Liver (tissue), 9 donors: ENCODE measurements around the gene HTR3D. TPM values are rescaled to one million over a fixed set of nuclear protein-coding genes. Genes with fewer than 3 reads are reported as not detected.

ENCODE experiments used
- DNase-seq: peaks from one replicate; pipeline ENCODE4 v3.0.0-alpha.2; 2017; ENCODE audit warnings: low spot score
- H3K27ac ChIP-seq, 2 donors: one replicate each; pipeline ENCODE4 v1.7.0; 2013; ENCODE audit warnings: inconsistent platforms in 2 of 2, low read length in 2 of 2, control low read depth in 1 of 2, low read depth in 1 of 2, mild to moderate bottlenecking in 1 of 2
- H3K27me3 ChIP-seq, 4 donors: one replicate each; pipeline versions ENCODE4 v1.6.1 to v1.7.0; 2013; ENCODE audit warnings: low read length in 3 of 4, inconsistent platforms in 1 of 4, mild to moderate bottlenecking in 1 of 4, moderate library complexity in 1 of 4; ENCODE audit not compliant: control insufficient read depth in 4 of 4, insufficient read depth in 4 of 4
- H3K36me3 ChIP-seq, 4 donors: one replicate each; pipeline versions ENCODE4 v1.6.1 to v1.7.0; 2013; ENCODE audit warnings: low read length in 3 of 4, mild to moderate bottlenecking in 3 of 4, low read depth in 1 of 4, moderate library complexity in 1 of 4; ENCODE audit not compliant: control insufficient read depth in 4 of 4, insufficient read depth in 3 of 4
- H3K4me1 ChIP-seq, 4 donors: one replicate each; pipeline versions ENCODE4 v1.6.1 to v1.7.0; 2013; ENCODE audit warnings: low read length in 3 of 4, mild to moderate bottlenecking in 3 of 4, moderate library complexity in 1 of 4; ENCODE audit not compliant: control insufficient read depth in 4 of 4, insufficient read depth in 4 of 4
- H3K4me3 ChIP-seq, 3 donors: one replicate each; pipeline versions ENCODE4 v1.6.1 to v1.7.0; 2013; ENCODE audit warnings: low read length in 3 of 3, control low read depth in 1 of 3, low read depth in 1 of 3, mild to moderate bottlenecking in 1 of 3
- H3K9ac ChIP-seq, 2 donors: one replicate each; pipeline ENCODE4 v1.7.0; 2013; ENCODE audit warnings: low read length in 2 of 2, mild to moderate bottlenecking in 2 of 2, moderate library complexity in 2 of 2, control low read depth in 1 of 2, low read depth in 1 of 2
- H3K9me3 ChIP-seq, 4 donors: one replicate each; pipeline versions ENCODE4 v1.6.1 to v1.7.0; 2013; ENCODE audit warnings: low read length in 3 of 4; ENCODE audit not compliant: control insufficient read depth in 4 of 4
- CTCF ChIP-seq: fragments of 150-350 bp; IDR thresholded peaks from 2 replicates; pipeline ENCODE4 v1.5.1; 2017; ENCODE audit warnings: improper control_type of control experiment, low read depth, low read length; ENCODE audit not compliant: missing input control
- HNF4A ChIP-seq, 2 donors: conservative IDR thresholded peaks; 2 replicates each; pipeline ENCODE4 v1.6.1; 2016; ENCODE audit warnings: antibody characterized with exemption in 2 of 2, mild to moderate bottlenecking in 2 of 2
- HNF4G ChIP-seq: IDR thresholded peaks from 2 replicates; pipeline ENCODE4 v1.6.1; 2016; ENCODE audit warnings: antibody characterized with exemption
- JUND ChIP-seq, 2 donors: IDR thresholded peaks; 2 replicates each; pipeline ENCODE4 v1.6.1; 2016; ENCODE audit warnings: antibody characterized with exemption in 2 of 2
- MAX ChIP-seq: IDR thresholded peaks from 2 replicates; pipeline ENCODE4 v1.6.1; 2016; ENCODE audit warnings: antibody characterized with exemption
- NR2F2 ChIP-seq: IDR thresholded peaks from 2 replicates; pipeline ENCODE4 v1.6.1; 2016; ENCODE audit warnings: antibody characterized with exemption
- RAD21 ChIP-seq, 2 donors: IDR thresholded peaks; 2 replicates each; pipeline ENCODE4 v1.6.1; 2016; ENCODE audit warnings: antibody characterized with exemption in 2 of 2, mild to moderate bottlenecking in 2 of 2
- REST ChIP-seq: IDR thresholded peaks from 2 replicates; pipeline ENCODE4 v1.6.1; 2016; ENCODE audit warnings: antibody characterized with exemption, mild to moderate bottlenecking
- RXRA ChIP-seq, 2 donors: IDR thresholded peaks; 2 replicates each; pipeline ENCODE4 v1.6.1; 2017 to 2018; ENCODE audit warnings: antibody characterized with exemption in 2 of 2, mild to moderate bottlenecking in 1 of 2
- SP1 ChIP-seq: IDR thresholded peaks from 2 replicates; pipeline ENCODE4 v1.6.1; 2018; ENCODE audit warnings: antibody characterized with exemption, mild to moderate bottlenecking
- TAF1 ChIP-seq: conservative IDR thresholded peaks from 2 replicates; pipeline ENCODE4 v1.6.1; 2016; ENCODE audit warnings: antibody characterized with exemption, mild to moderate bottlenecking
- YY1 ChIP-seq: IDR thresholded peaks from 2 replicates; pipeline ENCODE4 v1.6.1; 2016; ENCODE audit warnings: antibody characterized with exemption, mild to moderate bottlenecking
- ZBTB33 ChIP-seq: IDR thresholded peaks from 2 replicates; pipeline ENCODE4 v1.6.1; 2016; ENCODE audit warnings: antibody characterized with exemption
- WGBS: extraction: QIAGEN DNeasy Blood & Tissue Kit; methylation state at CpG from one replicate; pipeline ENCODE4 v1.1.7; 2013; 5-methylcytosine and 5-hydroxymethylcytosine counted together
- polyA plus RNA-seq, 2 donors: library from polyadenylated mRNA; stranded (reverse) in 1 of 2; unstranded in 1 of 2; fragments of 200-250 nt in 1 of 2; fragments of >200 nt in 1 of 2; fragmentation: Nextera tagmentation in 1 of 2; extraction: Ambion mirVana in 1 of 2; gene quantifications; one replicate each; pipeline versions ENCODE4 v1.2.1 to v1.2.3, GENCODE V29; 2013 to 2015
- total RNA-seq, 2 donors: library from RNA; depleted of rRNA; stranded (reverse); fragments of >200 nt; gene quantifications; one replicate each; pipeline ENCODE4 v1.2.3, GENCODE V29; 2014
- TF ChIP-seq, protein P1 (sequence below): IDR thresholded peaks from 2 replicates; pipeline ENCODE4 v1.6.1; 2016; ENCODE audit warnings: antibody characterized with exemption
- donor health status: healthy.
- donor health status: healthy.
- donor health status: healthy.
- donor health status: healthy.
- donor health status: healthy.

Gene HTR3D
- total RNA-seq (not detected), polyA plus RNA-seq (not detected)

- Histone ChIP-seq H3K9me3 (no peaks in the 10 kb centered on the region), H3K9ac (no peak within 1 kb of the TSS), H3K27me3 (no peaks in the 10 kb centered on the region), H3K4me1 (no peaks in the 10 kb centered on the region), H3K36me3 (no peaks in the 10 kb centered on the region), H3K4me3 (no peak within 1 kb of the TSS), H3K27ac (no peak within 1 kb of the TSS)
- DNase-seq = no peak
- no peak for TF ChIP-seq JUND (IDR thresholded peaks at IDR 0.05)
- no peak for TF ChIP-seq CTCF
- no peak for TF ChIP-seq REST
- TF ChIP-seq, protein P1, sequence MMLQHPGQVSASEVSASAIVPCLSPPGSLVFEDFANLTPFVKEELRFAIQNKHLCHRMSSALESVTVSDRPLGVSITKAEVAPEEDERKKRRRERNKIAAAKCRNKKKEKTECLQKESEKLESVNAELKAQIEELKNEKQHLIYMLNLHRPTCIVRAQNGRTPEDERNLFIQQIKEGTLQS = no peak
- TF ChIP-seq NR2F2 = no peak
- TF ChIP-seq MAX = no peak
- TF ChIP-seq YY1 = no peak
- no peak for TF ChIP-seq TAF1
- TF ChIP-seq RXRA (IDR thresholded peaks at IDR 0.05) = no peak
- TF ChIP-seq SP1 = no peak
- no peak for TF ChIP-seq HNF4A (conservative IDR thresholded peaks at IDR 0.05)
- WGBS = 72% methylated on average over 4 of the region's 4 CpGs
These were observed at the start of gene HTR3D for GRCh38 chr3:184031187-184031792. Gene HTR3D (plus strand): TSS chr3:184031742. CDS start chr3:184031742, 0 bp downstream.

GRCh38 chr3:183981990-183982644 lies 49.4 kb upstream of the HTR3D start:
- no peak overlapping the region for H3K4me3 ChIP-seq
- H3K9ac ChIP-seq = no peak overlapping the region
- 95% methylated on average over 6 of the region's 6 CpGs for WGBS
- DNase-seq = no peak
- TF ChIP-seq NR2F2 (no peak), RAD21 (IDR thresholded peaks at IDR 0.05) (no peak), SP1 (no peak), JUND (IDR thresholded peaks at IDR 0.05) (no peak), HNF4G (no peak), ZBTB33 (no peak), CTCF (no peak), HNF4A (conservative IDR thresholded peaks at IDR 0.05) (no peak), RXRA (IDR thresholded peaks at IDR 0.05) (no peak), TAF1 (no peak)
- H3K36me3 ChIP-seq = peaks cover 0 to 8% (median 1%) of the 10 kb centered on the region in 4 donors
- no peak overlapping the region for H3K27ac ChIP-seq
- no peaks in the 10 kb centered on the region for H3K9me3 ChIP-seq
- peaks cover 5 to 17% (median 13%) of the 10 kb centered on the region in 4 donors for H3K4me1 ChIP-seq
- no peaks in the 10 kb centered on the region for H3K27me3 ChIP-seq
